GM21367 (cell line): Measurements from ENCODE around the gene TSPAN3.

ENCODE experiments used
- ATAC-seq: cut with Tn5 transposase; IDR thresholded peaks from one replicate; pipeline ENCODE4 v1.9.1; 2021; ENCODE audit not compliant: unreplicated experiment

The TSPAN3 gene

DNA sequence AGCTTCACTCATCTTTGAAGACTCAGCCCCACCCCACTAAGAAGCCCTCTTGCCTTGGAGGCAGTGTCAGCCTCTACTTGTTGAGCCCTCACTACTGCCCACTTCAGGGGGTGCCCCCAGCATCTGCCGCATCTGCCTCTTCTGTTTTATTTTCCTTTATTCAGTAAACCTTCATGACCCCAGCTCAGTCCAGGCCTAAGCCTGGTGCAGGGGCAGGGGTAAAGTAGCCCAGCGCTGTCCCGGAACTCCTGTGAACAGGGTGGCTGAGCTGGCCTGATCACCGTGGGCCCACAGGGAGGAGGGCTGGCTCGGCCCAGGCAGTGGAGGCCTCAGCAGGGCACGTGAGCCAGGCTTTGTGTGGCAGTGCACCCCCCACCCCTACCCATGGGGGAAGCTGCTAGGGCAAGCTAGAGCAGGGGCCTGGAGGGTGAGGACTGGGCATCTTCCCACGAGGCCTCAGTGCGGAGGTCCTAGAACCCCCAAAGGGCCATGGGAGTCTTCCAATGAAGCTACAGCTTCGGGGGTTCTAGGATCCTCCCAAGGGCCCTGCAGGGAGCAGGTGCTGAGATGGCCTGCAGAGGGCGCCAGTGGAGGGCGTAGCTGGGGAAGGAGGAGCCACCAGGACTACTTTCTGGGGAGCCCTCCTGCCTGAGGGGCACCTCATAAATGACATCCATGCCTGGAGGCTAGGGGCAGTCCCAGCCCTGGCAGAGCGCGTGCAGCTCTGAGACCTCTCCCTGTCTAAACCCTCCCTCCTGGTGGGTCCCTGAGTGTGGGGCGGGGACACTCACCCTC, 36.0 kb downstream of the TSPAN3 start:
- no peak for ATAC-seq

DNA sequence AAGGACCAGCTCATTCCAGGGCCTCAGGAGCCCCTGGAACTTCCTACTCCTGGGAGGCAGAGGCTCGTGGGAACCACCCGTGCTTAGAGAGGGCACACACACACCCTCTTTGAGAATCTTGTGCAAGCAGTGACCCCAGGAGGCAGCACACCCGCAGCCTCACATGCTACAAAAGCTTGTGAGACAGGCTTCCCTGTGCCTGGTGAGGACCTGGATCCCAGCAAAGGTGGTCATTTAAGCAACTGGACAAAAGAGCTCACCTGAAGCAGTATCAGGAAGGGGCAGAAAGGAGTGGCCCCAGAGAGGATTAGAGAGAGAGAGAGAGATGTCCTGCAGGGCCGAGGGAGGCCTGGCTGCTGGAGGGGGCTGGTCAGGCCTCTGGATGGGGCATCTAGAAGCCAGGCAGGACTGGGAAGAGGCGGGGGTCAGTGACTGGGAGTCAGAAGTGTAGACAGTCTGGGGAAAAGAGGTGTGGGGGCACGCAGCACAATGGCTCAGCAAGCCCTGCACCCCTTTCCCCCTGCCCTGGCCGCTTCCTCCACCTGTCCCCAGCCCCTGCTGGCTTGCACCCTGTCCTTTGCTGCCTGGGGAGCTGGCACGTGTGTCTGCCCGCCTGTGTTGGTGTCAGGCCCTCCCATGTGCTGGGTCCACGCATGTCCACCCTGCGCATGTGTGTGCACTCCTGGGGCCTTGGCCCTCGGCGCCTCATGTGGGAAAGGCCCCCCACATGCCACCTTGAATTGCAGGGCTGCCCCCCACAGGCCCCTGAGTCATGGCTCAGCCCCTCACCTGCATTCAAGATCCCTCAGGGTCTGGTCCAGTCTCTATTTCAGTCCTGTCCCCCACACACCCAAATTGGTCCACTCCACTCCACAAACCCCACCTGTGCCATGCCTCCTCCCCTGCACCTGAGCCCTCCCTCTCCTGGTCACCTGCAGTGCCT, 36.9 kb downstream of the TSPAN3 start:
- no peak for ATAC-seq

DNA sequence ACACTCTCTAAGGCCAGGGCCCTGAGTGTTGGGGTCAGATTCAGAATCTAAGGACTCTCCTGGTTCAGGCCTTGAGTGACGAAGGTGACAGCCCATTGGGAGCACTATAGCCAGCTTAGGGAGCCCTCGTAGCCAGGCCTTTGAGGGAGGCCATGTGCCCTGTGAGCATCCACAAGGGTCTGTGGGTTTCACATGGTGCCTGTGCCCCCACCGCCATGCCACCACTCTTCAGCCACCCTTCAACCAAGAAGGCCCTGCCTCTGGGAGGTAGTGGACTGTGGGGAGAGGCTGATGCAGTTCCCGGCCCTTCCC, 37.5 kb downstream of the TSPAN3 start:
- no peak for ATAC-seq

DNA sequence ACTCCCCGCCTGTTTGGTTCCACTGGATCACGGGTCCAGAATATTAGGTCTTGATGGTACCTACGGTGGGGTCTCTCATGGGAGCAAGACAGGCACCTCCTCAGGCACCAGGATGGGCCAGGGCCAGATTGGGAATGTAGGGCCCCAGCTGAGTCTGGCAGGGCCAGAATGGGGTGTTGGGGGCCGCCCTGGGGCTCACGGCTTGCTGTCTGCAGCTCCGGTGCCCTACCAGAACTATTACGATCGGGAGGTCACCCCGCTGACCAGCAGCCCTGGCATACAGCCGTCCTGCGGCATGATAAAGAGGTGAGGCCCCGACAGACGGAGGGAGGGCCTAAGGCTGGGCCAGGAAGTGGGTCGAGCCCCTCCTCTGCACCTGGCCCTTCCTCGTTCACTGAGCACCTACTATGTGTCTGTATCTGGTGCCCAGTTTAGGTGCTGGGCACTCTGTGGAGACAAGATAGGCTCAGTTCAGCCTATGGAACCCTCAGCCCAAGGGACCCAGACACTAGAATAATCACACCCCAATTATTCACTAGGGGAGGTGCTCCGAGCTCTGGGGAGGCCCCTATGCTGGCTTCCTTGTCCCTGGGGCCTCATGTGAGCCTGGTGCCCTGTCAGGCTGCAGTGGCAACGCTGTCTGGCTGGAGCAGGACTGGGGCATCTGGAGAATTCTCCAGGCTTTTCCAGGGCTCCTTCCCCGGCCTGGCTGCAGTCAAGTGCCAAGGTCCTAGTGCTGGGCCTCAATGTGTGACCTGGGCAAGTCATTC, 38.1 kb downstream of the TSPAN3 start:
- ATAC-seq = no peak

DNA sequence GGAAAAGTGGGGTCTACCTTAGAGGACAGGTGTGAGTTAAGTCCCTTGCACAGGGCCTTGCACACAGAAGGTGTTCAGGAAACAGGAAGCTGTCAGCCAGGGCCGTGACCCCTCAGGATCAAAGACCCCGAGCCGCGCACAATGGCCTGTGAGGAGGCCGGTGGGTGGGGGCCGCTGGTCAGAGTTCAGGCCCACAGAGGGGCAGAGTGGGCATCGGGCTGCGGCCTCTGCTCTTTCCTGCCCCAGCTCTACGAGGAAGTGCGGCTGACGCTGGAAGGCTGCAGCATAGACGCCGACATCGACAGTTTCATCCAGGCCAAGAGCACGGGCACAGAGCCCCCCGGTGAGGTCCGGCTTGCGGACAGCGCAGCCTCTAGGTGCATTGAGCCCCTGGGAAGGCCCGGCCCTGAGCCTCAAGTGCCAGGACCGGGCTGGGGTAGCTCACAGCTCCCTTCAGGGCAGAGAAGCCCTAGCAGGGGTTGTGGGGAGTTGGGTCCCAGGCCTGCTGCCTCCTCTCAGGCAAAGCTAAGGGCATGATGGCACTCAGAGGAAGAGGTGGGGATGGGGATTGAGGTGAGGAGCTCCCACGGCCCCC, 38.8 kb downstream of the TSPAN3 start:
- ATAC-seq = no peak

DNA sequence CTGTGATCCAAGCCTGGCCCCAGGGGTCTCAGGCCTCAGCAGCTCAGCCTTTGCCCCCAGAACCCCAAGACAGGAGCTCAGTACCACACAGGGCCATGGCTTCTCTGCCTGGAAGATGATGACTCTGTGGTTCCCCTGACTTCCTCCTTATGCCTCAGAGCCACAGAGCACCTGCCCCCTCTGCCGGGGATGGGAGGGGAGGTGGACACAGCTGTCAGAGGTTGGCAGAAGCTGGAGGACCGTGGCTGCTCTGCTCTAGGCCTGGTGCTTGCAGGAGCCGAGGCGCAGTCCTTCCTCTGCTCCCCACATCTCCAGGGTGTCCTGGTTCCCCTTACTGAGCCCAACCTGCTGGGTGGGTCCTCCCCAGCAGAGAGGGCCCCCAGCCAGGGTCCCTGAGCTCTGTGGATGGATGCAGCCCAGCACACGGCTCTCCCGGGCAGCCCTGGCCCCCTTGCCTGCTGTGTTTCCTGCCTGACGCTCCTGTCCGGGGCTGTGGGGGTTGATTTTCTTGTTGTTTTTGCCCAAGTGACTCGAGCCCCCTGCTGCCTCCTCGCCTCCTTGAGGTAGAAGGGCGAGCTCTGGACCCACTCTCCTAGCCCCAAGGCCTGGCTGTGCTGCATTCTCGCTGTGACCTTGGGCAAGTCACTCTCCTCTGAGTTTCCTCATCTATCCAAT, 39.4 kb downstream of the TSPAN3 start:
- no peak for ATAC-seq

DNA sequence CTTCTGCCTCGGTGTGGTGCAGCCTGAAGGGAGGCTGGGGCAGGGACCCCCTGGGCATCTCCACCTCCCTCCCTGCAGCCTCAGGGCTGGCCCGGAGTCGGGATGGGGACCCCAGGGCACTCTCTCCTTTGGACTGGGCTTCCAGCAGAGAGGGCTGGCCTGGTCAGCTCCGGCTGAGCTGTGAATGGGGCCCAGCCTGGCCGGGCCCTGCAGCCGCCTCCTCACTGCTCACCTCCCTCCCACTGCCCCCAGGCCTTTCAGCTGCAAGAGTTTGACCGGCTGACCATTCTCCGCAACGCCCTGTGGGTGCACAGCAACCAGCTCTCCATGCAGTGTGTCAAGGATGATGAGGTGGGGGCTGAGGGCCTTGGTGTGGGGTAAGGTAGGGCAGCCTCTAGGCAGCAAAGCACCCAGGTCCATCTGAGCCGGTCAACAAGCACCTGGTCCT, 40.0 kb downstream of the TSPAN3 start:
- ATAC-seq = no peak

DNA sequence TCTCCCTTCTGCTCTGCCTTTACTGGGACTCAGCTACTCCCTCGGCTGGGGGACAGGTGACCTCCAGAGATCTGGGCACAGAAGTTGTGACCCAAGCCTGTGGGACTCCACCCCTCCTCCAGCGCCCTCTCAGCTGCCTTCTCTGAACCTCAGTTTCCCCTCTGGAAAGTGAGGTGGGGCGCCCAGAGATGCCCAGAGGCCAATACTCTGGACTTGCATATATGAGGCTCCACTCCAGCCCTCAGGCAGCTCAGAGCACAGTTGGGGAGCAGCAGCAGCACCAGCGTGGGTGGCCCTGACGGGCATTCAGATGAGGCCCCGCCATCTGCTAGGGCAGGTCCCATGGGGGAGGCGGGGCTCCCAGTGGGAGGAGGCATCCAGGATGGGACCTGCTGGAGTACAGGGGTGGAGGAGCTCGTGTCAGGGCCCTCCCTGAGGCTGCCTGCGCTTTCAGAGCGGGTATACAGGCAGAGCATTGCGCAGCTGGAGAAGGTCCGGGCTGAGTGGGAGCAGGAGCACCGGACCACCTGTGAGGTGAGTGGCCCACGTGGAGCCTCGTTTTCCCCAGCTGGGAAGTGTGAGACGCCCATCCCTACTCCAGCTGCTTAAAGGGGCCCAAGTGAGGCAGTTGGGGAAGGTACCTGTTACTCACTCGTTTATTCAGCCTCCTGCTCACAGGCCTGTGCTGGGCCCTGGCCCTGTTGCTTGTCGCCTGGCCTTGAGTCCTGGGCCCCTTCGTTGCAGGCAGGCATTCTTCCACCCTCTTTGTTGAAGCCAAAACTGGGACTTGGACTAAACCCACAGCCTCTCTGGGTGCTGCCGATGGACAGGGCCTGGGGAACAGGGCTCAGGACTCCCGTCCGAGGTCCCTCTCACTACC, 40.6 kb downstream of the TSPAN3 start:
- no peak for ATAC-seq

DNA sequence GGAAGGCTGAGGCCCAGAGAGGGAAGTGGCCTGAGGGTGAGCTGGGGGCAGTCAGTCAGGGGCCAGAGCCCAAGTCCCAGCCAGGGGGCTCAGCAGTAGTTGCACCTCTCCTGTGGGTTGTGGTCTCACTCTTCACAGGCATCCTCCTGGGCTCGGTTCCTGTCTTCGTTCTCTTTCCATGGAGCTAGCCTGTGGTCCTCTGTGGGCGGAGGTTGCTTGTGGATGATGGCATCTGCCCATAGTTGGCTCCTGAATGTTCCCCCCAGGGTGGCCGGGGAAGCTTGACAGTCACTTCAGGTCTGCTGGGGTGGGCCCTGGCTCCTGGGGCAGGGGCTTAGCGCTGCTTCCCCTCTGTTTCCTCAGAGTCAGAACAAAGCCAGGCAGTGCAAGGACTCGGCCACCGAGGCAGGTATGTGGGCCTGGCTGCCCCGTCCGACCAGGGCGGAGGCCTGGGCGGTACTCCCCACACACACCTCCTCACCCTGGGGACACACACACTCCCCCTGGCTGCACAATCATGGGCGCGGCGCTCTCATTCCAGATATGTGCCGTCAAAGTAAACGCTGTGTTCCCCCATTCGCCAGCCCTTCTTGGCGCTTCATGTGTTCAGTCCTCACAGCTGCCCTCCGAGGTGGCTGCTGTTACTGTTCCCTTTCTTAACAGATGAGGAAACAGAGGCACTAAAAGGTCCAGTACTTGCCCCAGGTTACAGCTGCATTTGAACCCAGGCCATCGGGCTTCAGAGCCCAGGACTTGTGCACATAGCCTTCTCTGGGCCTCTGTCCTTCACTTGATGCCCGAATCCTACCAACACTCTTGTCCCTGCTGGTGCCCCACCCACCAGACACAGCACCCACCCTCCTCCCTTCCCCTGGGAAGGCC, 41.5 kb downstream of the TSPAN3 start:
- no peak for ATAC-seq

DNA sequence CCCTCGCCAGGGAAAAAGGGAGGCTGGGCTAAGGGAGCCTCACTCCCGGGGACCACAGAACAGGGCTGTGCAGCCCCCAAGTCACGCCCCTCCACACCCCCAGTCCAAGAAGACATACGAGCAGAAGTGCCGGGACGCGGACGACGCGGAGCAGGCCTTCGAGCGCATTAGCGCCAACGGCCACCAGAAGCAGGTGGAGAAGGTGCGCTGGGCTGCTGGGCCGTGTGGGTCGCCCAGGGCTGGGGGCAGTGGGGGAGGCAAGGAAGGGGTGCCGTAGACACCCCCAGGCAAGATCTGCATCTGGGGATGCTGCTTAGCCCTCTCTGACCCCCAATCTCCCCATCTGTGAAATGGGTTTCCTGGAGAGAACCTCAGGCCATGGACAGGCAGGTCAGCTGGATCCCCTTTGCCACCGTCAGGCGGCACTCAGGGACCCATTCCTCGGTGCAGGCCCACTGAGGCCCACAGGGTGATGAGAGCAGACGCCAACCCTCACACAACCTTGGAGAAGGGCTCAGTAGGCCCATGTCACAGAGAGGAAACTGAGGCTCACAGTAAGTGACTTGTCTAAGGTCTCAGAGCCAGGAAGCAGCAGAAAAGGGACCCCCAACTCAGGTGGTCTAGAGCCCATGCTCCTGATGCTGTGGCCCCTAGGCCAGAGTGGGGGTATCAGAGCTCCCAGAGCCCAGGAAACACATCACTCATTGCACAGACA, 42.3 kb downstream of the TSPAN3 start:
- no peak for ATAC-seq

DNA sequence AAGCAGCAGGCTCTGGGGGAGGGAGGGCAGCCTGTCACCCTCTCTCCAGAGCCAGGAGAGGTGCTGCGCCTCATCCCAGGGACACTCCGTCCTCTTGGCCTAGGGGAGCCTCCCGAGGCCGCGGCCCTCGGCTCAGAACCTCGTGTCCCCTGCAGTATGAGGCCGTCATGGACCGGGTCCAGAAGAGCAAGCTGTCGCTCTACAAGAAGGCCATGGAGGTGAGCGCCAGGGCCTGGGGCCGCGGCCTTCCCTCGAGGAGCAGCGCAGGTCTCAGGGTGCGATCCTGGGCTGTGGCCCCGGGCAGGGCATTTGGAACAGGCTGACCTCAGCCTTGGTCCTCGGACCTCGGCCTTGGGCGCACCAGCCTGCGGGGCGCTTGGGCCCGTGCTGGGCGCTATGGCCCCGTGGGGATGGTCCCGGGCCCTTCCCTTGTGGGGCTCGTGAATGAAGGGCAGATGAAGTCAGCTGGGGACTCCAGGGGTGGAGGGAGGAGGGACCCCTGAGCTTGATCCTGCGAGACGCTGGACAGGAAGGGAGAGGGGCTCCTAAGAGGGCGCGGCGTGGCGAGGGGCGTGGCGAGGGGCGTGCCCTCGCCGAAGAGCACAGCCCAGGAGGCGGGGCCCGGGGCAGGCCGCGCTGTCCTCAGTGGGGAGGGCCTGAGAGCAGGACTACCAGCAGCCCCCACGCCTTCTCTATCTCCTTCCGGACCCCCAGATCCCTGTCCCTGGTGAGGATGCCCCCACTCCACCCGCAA, 43.0 kb downstream of the TSPAN3 start:
- no peak for ATAC-seq

DNA sequence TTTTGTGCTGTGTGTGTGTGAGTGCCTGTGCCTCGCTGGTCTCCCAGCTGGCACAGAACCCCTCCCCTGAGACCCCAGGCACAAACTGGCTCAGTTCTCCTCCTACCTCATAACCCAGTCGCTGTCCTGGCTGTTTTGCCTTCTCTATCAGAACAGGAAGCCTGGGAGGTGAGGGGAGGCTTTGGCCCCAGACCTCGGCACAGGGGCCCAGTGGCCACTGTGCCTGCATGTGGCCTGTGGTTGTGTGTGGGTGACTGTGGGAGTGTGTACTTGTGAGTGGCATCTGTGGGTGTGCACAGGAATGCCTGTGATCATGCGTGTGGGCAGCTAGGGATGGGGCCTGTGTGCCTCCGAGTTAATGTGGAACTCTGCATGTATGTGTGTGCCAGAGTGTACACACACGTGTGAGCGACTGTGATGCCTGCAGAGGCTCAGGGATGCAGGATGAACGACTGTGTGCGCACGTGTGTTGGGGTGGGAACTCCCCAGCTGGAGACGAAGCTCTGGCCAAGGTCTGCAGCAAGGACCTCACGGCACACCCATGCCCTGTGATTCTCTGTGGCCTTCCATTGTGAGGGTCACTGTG, 43.7 kb downstream of the TSPAN3 start:
- ATAC-seq = no peak

DNA sequence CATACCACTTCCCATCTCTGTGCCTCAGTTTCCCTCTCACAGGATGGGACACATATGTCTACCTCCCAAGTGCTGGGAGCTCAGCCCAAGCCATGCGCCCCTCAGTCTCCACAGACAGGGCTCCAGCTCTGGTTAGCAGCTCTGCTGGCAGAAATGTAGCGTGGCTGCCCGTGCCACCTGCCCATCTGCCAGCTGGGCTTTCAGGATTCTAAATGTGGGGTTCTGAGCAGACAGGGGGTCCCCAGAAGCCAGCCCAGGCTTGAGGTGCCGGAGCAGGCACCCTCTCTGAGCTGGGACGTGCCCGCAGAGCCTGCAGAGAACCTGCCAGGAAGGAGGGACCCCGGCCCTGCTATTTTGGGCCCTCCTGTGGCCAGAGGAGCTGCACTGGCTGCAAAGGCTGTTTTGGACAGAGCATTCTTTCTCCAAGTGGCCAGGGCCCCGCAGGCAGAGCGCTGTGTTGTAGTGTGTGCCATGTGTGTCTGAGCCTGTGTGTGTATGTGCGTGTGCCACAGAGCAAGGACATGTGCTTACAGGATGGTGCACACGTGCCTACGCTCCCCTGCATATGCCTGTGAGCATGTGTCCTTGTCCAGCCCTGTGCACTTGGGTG, 44.3 kb downstream of the TSPAN3 start:
- ATAC-seq = no peak

DNA sequence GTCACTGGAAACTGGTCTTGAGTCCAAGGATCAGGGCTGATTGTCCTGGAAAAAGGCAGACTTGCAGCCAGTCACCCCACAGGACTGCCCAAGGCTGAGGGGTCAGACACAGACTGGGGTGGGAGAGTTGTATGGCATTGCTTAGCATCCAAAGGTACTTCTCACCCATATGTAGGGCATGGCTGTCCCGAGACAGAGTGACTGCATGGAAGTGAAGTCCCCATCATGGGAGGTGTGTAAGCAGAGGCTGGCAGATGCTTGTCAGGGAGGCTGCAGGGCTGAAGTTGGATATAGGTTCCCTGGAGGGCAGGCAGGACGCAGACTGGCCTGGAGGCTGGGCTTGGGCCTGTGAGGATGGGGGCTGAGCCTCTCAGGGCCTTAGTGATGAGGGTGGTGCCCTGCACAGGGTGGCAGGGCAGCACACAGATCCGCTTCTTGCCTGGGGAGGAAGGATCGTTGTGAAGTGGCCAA, 44.9 kb downstream of the TSPAN3 start:
- ATAC-seq = no peak

DNA sequence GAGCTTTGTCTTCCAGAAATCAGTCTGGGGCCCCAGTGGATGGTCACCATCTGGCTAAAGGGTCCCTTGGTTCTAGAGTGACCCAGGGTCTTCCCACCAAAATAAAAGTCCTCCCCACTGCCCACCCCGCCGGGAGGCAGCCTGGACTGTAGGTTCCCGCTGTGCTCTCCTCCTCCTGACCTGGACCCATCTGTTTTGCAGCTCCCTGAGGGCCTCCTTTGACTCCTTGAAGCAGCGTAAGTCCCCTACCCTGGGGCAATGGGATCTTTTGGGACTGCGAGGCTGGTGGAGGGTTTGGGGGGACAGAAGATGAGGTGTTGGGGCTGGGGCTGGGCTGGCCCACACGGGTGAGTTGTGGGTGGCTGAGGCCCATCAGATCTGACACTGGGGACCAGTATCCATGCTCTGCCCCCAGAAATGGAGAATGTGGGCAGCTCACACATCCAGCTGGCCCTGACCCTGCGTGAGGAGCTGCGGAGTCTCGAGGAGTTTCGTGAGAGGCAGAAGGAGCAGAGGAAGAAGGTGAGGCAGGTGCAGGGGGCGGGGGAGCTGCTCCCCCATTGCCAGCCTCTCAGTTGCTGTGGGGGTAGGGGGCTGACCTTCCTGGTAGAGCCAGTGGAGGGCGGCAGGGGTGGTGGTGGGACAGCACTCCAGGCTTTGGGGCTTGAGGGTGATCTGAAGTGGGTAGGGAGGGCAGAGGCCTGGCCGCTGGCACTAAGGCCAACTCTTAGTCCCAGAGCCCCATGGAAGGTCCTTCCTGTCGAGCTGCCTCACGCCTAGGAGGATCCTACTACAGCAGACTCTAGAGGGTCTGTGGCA, 45.6 kb downstream of the TSPAN3 start:
- ATAC-seq = no peak
